ENCODE data around the gene NSG1. TPM values are rescaled to one million over a fixed set of nuclear protein-coding genes. Genes with fewer than 3 reads are reported as not detected.

NSG1 gene
- total RNA-seq, 4 donors from 2014 or later: 0.42 to 5.1 (median 2.7) TPM

DNA sequence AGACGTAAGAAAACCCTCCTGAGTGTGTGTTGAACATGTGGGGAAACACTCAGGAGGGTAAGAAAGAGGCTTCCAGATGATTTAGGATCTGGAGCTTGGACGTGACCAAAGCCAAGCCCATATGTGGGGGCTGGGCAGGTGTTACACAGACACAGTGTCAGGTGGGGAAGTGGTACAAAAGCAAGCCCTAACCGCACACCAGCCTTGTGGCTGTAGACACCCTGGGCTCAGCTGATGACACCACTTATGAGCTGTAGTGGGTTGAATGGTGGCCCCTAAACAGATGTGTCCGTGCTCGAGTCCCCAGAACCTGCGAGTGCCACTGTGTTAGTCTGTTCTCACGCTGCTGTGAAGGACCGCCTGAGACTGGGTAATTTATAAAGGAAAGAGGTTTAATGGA, 25.0 kb upstream of the NSG1 start:
- DNase-seq (ENCODE audit: extremely low spot score): no peak
- Histone ChIP-seq H3K27ac (replicated peaks in 1 of 4) (no peak overlapping the region), H3K4me3 (no peak overlapping the region), H3K9me3 (peaks cover 0 to 7% (median 3%) of the 10 kb centered on the region in 4 donors), H3K27me3 (peaks cover 0 to 47% (median 0%) of the 10 kb centered on the region in 4 donors), H3K4me1 (no peaks in the 10 kb centered on the region), H3K36me3 (no peaks in the 10 kb centered on the region)
- 67% methylated on average over 8 of the region's 8 CpGs for WGBS
- TF ChIP-seq EP300 (IDR thresholded peaks at IDR 0.05) (no peak), POLR2A (IDR thresholded peaks at IDR 0.05; ENCODE audit: low read depth) (no peak), POLR2AphosphoS5 (IDR thresholded peaks at IDR 0.05) (no peak)
- TF ChIP-seq, protein P1, sequence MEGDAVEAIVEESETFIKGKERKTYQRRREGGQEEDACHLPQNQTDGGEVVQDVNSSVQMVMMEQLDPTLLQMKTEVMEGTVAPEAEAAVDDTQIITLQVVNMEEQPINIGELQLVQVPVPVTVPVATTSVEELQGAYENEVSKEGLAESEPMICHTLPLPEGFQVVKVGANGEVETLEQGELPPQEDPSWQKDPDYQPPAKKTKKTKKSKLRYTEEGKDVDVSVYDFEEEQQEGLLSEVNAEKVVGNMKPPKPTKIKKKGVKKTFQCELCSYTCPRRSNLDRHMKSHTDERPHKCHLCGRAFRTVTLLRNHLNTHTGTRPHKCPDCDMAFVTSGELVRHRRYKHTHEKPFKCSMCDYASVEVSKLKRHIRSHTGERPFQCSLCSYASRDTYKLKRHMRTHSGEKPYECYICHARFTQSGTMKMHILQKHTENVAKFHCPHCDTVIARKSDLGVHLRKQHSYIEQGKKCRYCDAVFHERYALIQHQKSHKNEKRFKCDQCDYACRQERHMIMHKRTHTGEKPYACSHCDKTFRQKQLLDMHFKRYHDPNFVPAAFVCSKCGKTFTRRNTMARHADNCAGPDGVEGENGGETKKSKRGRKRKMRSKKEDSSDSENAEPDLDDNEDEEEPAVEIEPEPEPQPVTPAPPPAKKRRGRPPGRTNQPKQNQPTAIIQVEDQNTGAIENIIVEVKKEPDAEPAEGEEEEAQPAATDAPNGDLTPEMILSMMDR (IDR thresholded peaks at IDR 0.05): no peak
- intact Hi-C loops (cut with DNase I): no loop called here

DNA sequence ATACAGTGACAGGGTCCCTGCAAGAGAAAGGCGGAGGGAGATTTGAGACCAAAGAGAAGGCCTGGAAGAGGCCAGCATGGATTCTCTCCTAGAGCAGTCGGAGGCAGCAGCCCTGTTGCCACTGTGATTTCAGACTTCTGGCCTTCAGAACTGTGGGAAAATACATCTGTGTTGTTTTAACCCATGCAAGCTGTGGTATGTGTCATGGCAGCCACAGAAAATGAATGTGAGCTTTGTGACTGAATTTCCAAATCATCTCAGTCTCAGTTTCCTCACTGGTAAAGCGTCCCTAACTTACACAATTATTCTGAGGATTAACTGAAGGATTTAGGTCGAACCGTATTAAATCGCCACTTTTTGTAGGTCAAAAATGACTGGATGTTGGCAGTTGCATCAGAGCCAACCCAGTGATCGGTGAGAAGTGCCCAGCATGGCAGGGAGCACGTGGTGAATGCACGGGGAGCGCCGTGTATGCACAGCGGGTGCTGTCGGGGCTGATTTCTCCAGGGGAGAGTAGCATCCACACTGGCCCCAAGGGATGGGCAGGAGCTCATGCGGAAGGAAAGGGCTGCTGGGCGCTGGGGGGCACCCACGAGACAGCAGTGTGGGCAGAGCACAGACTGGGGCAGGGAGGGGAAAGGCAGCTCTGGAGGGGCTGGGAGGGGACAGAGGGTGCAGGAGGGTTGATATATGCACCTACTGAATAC, 23.8 kb upstream of the NSG1 start:
- no peaks in the 10 kb centered on the region for H3K4me1 ChIP-seq
- no peaks in the 10 kb centered on the region for H3K36me3 ChIP-seq
- no peak overlapping the region for H3K27ac ChIP-seq (replicated peaks in 1 of 4)
- DNase-seq (ENCODE audit: extremely low spot score): no peak
- intact Hi-C loops (cut with DNase I): no loop called here
- no peak overlapping the region for H3K4me3 ChIP-seq
- WGBS: 83% methylated on average over 13 of the region's 16 CpGs
- H3K9me3 ChIP-seq: peaks cover 0 to 7% (median 3%) of the 10 kb centered on the region in 4 donors
- TF ChIP-seq, protein P1 (IDR thresholded peaks at IDR 0.05): no peak
- TF ChIP-seq POLR2A (IDR thresholded peaks at IDR 0.05; ENCODE audit: low read depth) (no peak), POLR2AphosphoS5 (IDR thresholded peaks at IDR 0.05) (no peak), EP300 (IDR thresholded peaks at IDR 0.05) (no peak)
- H3K27me3 ChIP-seq: peaks cover 0 to 43% (median 0%) of the 10 kb centered on the region in 4 donors

DNA sequence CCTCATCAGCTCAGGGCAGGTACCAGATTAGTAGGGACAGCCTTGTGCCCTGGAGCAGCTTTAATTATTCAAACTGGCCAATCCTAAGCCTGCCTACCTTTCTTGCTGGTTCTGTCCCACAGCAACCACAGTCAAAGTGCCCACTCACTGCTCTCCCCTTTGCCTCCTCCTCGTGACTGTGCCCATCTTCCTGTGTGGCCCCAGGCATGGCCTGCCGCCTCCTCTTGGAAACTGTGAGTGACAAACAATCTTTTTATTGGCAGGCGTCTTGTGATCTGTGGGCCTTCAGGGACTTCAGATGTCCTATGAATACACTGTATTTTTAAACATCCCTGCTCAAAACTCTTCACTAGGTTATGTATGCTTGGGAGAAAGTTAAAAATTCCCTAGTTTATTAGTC, 22.8 kb upstream of the NSG1 start:
- no peak overlapping the region for H3K4me3 ChIP-seq
- peaks cover 0 to 34% (median 0%) of the 10 kb centered on the region in 4 donors for H3K27me3 ChIP-seq
- TF ChIP-seq EP300 (IDR thresholded peaks at IDR 0.05) (no peak), POLR2AphosphoS5 (IDR thresholded peaks at IDR 0.05) (no peak), POLR2A (IDR thresholded peaks at IDR 0.05; ENCODE audit: low read depth) (no peak)
- TF ChIP-seq, protein P1 (IDR thresholded peaks at IDR 0.05): no peak
- 82% methylated on average over 3 of the region's 3 CpGs for WGBS
- peaks cover 0 to 7% (median 3%) of the 10 kb centered on the region in 4 donors for H3K9me3 ChIP-seq
- no peaks in the 10 kb centered on the region for H3K4me1 ChIP-seq
- H3K36me3 ChIP-seq: no peaks in the 10 kb centered on the region
- no peak overlapping the region for H3K27ac ChIP-seq (replicated peaks in 1 of 4)
- intact Hi-C loops (cut with DNase I): no loop called here
- DNase-seq (ENCODE audit: extremely low spot score): no peak

DNA sequence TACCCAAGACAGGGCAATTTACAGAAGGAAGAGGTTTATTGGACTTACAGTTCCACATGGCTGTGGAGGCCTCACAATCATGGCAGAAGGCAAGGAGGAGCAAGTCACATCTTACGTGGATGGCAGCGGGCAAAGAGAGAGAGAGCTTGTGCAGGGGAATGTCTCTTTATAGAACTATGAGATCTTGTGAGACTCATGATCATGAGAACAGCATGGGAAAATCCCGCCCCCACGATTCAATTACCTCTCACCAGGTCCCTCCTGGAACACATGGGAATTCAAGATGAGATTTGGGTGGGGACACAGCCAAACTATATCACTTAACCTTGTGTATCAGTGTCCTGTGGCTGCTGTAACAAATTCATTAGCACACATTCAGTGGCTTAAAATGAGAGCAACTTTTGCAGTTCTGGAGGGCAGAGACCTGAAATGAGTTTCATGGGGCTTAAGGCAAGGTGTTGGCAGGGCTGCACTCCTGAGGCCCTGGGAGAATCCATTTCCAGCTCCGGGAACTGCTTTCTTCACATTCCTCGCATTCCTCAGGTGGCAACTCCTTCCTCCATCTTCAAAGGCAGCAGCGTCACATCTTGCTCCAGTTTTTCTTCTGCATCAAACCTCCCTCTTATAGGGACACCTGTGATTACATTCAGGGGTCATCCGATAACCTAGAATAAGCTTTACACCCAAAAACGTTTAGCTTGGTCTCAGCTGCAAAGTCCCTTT, 22.3 kb upstream of the NSG1 start:
- DNase-seq (ENCODE audit: extremely low spot score): no peak
- H3K9me3 ChIP-seq: peaks cover 0 to 7% (median 3%) of the 10 kb centered on the region in 4 donors
- 70% methylated on average over 9 of the region's 9 CpGs for whole genome bisulfite sequencing
- no peaks in the 10 kb centered on the region for H3K36me3 ChIP-seq
- no peak overlapping the region for H3K27ac ChIP-seq (replicated peaks in 1 of 4)
- no peaks in the 10 kb centered on the region for H3K4me1 ChIP-seq
- TF ChIP-seq POLR2A (IDR thresholded peaks at IDR 0.05; ENCODE audit: low read depth) (no peak), EP300 (IDR thresholded peaks at IDR 0.05) (no peak), POLR2AphosphoS5 (IDR thresholded peaks at IDR 0.05) (no peak)
- TF ChIP-seq, protein P1 (IDR thresholded peaks at IDR 0.05): no peak
- H3K4me3 ChIP-seq: no peak overlapping the region
- intact Hi-C loops (cut with DNase I): no loop called here
- peaks cover 0 to 28% (median 0%) of the 10 kb centered on the region in 4 donors for H3K27me3 ChIP-seq
